Measurements from ENCODE around the gene ZNF185. TPM values are rescaled to one million over a fixed set of nuclear protein-coding genes. Genes with fewer than 3 reads are reported as not detected.

ZNF185 gene
- total and polyA plus RNA-seq, 2 donors (not counting 3 experiments of a cell fraction or from before 2014, with no cell fraction given): 18.7 to 31.6 TPM

DNA sequence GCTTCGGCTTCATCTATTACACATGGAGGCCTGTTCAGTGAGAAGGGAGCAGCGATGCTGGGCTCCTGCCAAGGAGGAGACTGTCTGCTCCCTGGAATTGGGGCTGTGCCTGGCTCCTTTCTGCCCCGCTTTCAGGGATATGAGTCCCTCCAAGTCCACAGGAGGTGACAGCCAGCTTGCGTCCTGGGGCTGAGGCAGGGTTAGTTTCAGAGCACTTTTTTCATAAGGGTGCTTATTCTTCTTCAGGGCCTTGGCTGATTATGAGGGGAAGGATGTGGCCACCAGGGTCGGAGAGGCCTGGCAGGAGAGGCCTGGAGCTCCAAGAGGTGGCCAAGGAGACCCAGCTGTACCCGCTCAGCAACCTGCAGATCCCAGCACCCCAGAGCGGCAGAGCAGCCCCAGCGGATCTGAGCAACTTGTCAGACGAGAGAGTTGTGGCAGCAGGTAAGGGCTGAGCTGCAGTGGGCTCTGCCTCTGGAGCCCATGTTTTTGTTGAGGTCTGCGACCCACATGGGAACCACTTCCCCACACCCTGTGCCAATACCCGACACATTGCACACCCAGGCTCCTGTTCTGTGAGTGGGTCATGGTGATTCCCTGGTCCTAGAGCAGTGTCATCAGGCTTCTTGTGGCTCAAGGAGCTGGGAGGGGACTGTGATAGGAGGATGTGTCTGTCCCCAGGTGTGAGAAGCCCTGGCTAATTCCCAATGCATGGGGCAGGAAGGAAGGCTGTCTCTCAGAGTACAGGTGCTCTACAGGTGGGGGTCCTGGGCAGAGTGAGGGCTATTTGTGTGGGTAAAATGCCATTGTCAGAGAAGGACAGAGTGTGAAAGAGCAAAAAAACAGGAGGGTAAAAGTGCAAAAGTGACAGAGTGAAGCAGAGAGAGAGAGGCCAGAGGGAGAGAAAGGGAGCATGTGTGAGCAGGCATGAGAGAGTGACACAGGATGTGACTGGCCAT is 47.4 kb downstream of the ZNF185 start:
- intact Hi-C loops (cut with micrococcal nuclease): no loop called here
- dilution Hi-C loops (cut with MboI; ENCODE audit: extremely low pct_ligation_motif_present, low sequenced_read_pairs): no loop called here

More for the DNA sequence above, 47.4 kb downstream of the ZNF185 start:
- DNase-seq (ENCODE audit: low read depth, low spot score) (no peak), FAIRE-seq (no peak)
- H4K20me1 ChIP-seq (replicated peaks; ENCODE audit: control insufficient read depth, extremely low read depth, insufficient read depth, low read length): no peaks in the 10 kb centered on the region
- no TSS peak for BruUV-seq (replicated peaks)
- H3K9me1 ChIP-seq (replicated peaks; ENCODE audit: control insufficient read depth, extremely low read depth, insufficient read depth, low read length): no peaks in the 10 kb centered on the region
- no peak overlapping the region for H3K4me2 ChIP-seq (ENCODE audit: insufficient read depth, low read length)
- no peak overlapping the region for H3K27ac ChIP-seq (ENCODE audit: insufficient read depth, low read depth, low read length)
- ChIA-PET CTCF (no interaction called here), POLR2A (no interaction called here)
- H3K27me3 ChIP-seq (ENCODE audit: control insufficient read depth in 2 of 2, insufficient read depth in 2 of 2, low read length in 2 of 2): no peaks in the 10 kb centered on the region
- no peaks in the 10 kb centered on the region for H3K79me2 ChIP-seq (ENCODE audit: control insufficient read depth, insufficient read depth, low read length)
- H3K9me3 ChIP-seq (replicated peaks; ENCODE audit: control insufficient read depth, insufficient read depth, low read length): no peaks in the 10 kb centered on the region
- no peaks in the 10 kb centered on the region for H3K36me3 ChIP-seq (ENCODE audit: control insufficient read depth in 2 of 2, extremely low read depth in 1 of 2, insufficient read depth in 2 of 2, low read length in 2 of 2)
- H3K4me1 ChIP-seq (ENCODE audit: control insufficient read depth, extremely low read depth, insufficient read depth, low read length): peaks cover 16% of the 10 kb centered on the region
- TF ChIP-seq JUN (IDR thresholded peaks at IDR 0.05; ENCODE audit: borderline replicate concordance, insufficient read depth, insufficient read length, low read depth) (no peak), POLR2A (IDR thresholded peaks at IDR 0.05; ENCODE audit: low read depth, low read length) (no peak), MYC (IDR thresholded peaks at IDR 0.05; ENCODE audit: low read depth, low read length) (no peak), FOS (IDR thresholded peaks at IDR 0.05; ENCODE audit: borderline replicate concordance, insufficient read depth, low read length) (no peak), EZH2 (IDR thresholded peaks at IDR 0.05; ENCODE audit: borderline replicate concordance, low read depth, low read length, severe bottlenecking) (no peak), GATA2 (IDR thresholded peaks at IDR 0.05; ENCODE audit: insufficient read depth, insufficient read length, low read depth, low read length) (no peak), POLR2AphosphoS5 (IDR thresholded peaks at IDR 0.05; ENCODE audit: insufficient read depth, low read depth, low read length) (no peak)
- TF ChIP-seq, protein P1, sequence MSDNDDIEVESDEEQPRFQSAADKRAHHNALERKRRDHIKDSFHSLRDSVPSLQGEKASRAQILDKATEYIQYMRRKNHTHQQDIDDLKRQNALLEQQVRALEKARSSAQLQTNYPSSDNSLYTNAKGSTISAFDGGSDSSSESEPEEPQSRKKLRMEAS (IDR thresholded peaks at IDR 0.05; ENCODE audit: insufficient read depth, insufficient read length): no peak
- TF ChIP-seq, protein P2, sequence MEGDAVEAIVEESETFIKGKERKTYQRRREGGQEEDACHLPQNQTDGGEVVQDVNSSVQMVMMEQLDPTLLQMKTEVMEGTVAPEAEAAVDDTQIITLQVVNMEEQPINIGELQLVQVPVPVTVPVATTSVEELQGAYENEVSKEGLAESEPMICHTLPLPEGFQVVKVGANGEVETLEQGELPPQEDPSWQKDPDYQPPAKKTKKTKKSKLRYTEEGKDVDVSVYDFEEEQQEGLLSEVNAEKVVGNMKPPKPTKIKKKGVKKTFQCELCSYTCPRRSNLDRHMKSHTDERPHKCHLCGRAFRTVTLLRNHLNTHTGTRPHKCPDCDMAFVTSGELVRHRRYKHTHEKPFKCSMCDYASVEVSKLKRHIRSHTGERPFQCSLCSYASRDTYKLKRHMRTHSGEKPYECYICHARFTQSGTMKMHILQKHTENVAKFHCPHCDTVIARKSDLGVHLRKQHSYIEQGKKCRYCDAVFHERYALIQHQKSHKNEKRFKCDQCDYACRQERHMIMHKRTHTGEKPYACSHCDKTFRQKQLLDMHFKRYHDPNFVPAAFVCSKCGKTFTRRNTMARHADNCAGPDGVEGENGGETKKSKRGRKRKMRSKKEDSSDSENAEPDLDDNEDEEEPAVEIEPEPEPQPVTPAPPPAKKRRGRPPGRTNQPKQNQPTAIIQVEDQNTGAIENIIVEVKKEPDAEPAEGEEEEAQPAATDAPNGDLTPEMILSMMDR (IDR thresholded peaks at IDR 0.05; ENCODE audit: extremely low read depth in 1 of 2, insufficient read depth in 1 of 2, low read depth in 1 of 2, low read length in 2 of 2): no peak
- H3K9ac ChIP-seq (replicated peaks; ENCODE audit: extremely low read depth, insufficient read depth, low read length): no peak overlapping the region
- no peak overlapping the region for H2AFZ ChIP-seq (ENCODE audit: low read depth, low read length)
- no peak overlapping the region for H3K4me3 ChIP-seq (replicated peaks in 1 of 3; ENCODE audit: insufficient read depth in 1 of 3, low read depth in 1 of 3, low read length in 3 of 3)

All from endothelial cell of umbilical vein (primary cell).